ENCODE results near the gene MAP1B.
A peak's percentile ranks its signal among the peaks of the same experiment; 100 is the strongest.

MAP1B gene

DNA sequence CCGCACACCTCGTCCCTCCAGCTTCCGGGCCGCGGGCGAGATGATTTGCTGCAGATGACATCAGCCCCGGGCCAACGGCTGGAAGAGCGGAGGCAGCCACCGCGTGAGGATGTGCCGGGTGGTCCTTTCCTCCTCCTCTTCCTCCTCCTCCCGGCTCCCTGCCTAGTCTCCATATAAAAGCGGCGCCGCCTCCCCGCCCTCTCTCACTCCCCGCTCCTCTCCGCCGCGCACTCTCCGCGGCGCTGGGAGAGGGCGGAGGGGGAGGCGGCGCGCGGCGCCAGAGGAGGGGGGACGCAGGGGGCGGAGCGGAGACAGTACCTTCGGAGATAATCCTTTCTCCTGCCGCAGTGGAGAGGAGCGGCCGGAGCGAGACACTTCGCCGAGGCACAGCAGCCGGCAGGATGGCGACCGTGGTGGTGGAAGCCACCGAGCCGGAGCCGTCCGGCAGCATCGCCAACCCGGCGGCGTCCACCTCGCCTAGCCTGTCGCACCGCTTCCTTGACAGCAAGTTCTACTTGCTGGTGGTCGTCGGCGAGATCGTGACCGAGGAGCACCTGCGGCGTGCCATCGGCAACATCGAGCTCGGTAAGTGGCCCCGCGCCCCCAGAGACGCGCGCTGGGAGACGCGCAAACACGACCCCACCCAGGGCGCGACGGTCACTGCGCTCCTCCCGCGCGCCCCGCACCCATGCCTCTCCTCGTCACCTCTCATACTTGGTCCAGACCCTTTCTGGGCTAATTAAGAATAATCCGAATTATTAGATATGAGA lies at the start of gene MAP1B:
MAP1B (plus strand) TSS at position 345 of the 770 bp plus-strand sequence; CDS start at position 402, 57 bp downstream.
- DNase-seq (no peak), ATAC-seq (ENCODE audit: insufficient read depth, low read depth) (no peak)
- H3K9me3 ChIP-seq (ENCODE audit: insufficient read depth, low read length, severe bottlenecking), result no peaks in the 10 kb centered on the region
- no peak for TF ChIP-seq EZH2 (IDR thresholded peaks at IDR 0.05; ENCODE audit: borderline replicate concordance, low read depth, low read length, severe bottlenecking)
- TF ChIP-seq, protein P1, sequence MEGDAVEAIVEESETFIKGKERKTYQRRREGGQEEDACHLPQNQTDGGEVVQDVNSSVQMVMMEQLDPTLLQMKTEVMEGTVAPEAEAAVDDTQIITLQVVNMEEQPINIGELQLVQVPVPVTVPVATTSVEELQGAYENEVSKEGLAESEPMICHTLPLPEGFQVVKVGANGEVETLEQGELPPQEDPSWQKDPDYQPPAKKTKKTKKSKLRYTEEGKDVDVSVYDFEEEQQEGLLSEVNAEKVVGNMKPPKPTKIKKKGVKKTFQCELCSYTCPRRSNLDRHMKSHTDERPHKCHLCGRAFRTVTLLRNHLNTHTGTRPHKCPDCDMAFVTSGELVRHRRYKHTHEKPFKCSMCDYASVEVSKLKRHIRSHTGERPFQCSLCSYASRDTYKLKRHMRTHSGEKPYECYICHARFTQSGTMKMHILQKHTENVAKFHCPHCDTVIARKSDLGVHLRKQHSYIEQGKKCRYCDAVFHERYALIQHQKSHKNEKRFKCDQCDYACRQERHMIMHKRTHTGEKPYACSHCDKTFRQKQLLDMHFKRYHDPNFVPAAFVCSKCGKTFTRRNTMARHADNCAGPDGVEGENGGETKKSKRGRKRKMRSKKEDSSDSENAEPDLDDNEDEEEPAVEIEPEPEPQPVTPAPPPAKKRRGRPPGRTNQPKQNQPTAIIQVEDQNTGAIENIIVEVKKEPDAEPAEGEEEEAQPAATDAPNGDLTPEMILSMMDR (IDR thresholded peaks at IDR 0.05; ENCODE audit: borderline replicate concordance, extremely low read depth, low read length, poor library complexity, severe bottlenecking), result no peak
- no peaks in the 10 kb centered on the region for H3K79me2 ChIP-seq (ENCODE audit: insufficient read depth, low read length)
- H2AFZ ChIP-seq (ENCODE audit: low read depth, low read length), result no peak within 1 kb of the TSS
- no peaks in the 10 kb centered on the region for H3K27me3 ChIP-seq (ENCODE audit: insufficient read depth, low read length, poor library complexity)
- no peak within 1 kb of the TSS for H3K27ac ChIP-seq (ENCODE audit: low read length)
- H3K4me3 ChIP-seq (ENCODE audit: low read depth in 1 of 2, low read length in 2 of 2), result no peak within 1 kb of the TSS
- H3K9ac ChIP-seq (ENCODE audit: low read depth, low read length), result no peak within 1 kb of the TSS
- no peaks in the 10 kb centered on the region for H3K4me1 ChIP-seq (ENCODE audit: insufficient read depth, low read length)
- H3K4me2 ChIP-seq (ENCODE audit: insufficient read depth, low read length), result no peak within 1 kb of the TSS
- no peaks in the 10 kb centered on the region for H4K20me1 ChIP-seq (ENCODE audit: insufficient read depth, low read length)
- no peaks in the 10 kb centered on the region for H3K36me3 ChIP-seq (ENCODE audit: insufficient read depth, low read length)

DNA sequence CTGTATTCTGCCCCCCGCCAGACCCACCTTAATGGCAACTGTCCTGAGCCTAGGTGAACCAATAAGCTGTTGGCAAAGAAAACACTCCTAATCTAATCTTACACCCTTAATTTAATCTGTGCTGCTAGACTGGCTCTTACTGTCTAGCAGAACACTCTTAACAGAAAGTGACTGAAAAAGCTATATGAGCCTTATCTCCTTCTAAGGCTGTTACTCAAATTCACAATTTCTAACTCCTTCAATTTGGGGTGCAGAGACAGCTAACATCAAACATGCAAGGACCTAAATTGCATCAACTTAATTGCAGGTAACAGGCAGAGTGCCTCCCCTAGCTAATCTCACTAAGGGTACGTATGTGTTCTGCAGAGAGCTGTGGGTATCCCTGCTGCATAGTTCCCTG lies 49.5 kb upstream of the MAP1B start:
- Histone ChIP-seq H3K4me1 (ENCODE audit: insufficient read depth, low read length) (no peaks in the 10 kb centered on the region), H3K79me2 (ENCODE audit: insufficient read depth, low read length) (no peaks in the 10 kb centered on the region), H3K4me3 (ENCODE audit: low read depth in 1 of 2, low read length in 2 of 2) (no peak overlapping the region), H3K36me3 (ENCODE audit: insufficient read depth, low read length) (no peaks in the 10 kb centered on the region), H3K9ac (ENCODE audit: low read depth, low read length) (no peak overlapping the region), H3K4me2 (ENCODE audit: insufficient read depth, low read length) (no peak overlapping the region), H3K27me3 (ENCODE audit: insufficient read depth, low read length, poor library complexity) (no peaks in the 10 kb centered on the region), H3K9me3 (ENCODE audit: insufficient read depth, low read length, severe bottlenecking) (no peaks in the 10 kb centered on the region), H2AFZ (ENCODE audit: low read depth, low read length) (no peak overlapping the region), H3K27ac (ENCODE audit: low read length) (no peak overlapping the region), H4K20me1 (ENCODE audit: insufficient read depth, low read length) (no peaks in the 10 kb centered on the region)
- TF ChIP-seq EZH2 (IDR thresholded peaks at IDR 0.05; ENCODE audit: borderline replicate concordance, low read depth, low read length, severe bottlenecking), result no peak
- TF ChIP-seq, protein P1 (IDR thresholded peaks at IDR 0.05; ENCODE audit: borderline replicate concordance, extremely low read depth, low read length, poor library complexity, severe bottlenecking), result no peak
- no peak for ATAC-seq (ENCODE audit: insufficient read depth, low read depth)
- no peak for DNase-seq

DNA sequence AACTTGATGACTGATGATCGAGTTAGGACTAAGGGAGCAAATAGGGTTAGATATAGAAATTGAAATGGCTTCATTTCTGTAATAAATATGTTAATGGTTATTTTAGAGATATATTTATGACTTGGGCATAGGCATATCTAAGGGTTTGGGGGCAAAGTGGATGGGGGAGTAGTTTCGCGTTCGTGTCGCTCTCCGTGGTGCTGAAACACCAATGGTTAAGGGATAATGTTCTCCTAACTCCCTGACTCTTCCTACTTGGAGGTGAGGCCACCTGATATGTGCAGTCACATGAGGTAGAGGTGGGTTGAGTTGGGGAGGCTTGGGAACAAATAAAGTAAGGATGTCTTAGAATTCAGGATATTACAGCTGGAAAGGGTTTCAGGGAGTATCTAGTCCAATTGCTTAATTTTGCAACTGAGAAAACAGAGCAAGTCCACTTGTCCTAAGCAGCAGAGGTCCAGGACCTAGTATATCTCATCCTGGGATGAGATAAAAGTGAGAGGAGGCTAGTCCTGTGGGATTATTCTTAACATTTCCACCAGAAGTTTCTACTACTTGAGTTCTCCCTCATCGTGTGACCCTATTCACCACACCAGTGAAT lies 44.0 kb upstream of the MAP1B start:
- Histone ChIP-seq H3K36me3 (ENCODE audit: insufficient read depth, low read length) (no peaks in the 10 kb centered on the region), H3K27me3 (ENCODE audit: insufficient read depth, low read length, poor library complexity) (no peaks in the 10 kb centered on the region), H3K4me1 (ENCODE audit: insufficient read depth, low read length) (no peaks in the 10 kb centered on the region), H3K4me2 (ENCODE audit: insufficient read depth, low read length) (no peak overlapping the region), H3K27ac (ENCODE audit: low read length) (no peak overlapping the region), H3K9ac (ENCODE audit: low read depth, low read length) (no peak overlapping the region), H4K20me1 (ENCODE audit: insufficient read depth, low read length) (no peaks in the 10 kb centered on the region; the same call in 1 of the 2 replicates), H3K79me2 (ENCODE audit: insufficient read depth, low read length) (no peaks in the 10 kb centered on the region), H3K4me3 (ENCODE audit: low read depth in 1 of 2, low read length in 2 of 2) (no peak overlapping the region), H3K9me3 (ENCODE audit: insufficient read depth, low read length, severe bottlenecking) (no peaks in the 10 kb centered on the region), H2AFZ (ENCODE audit: low read depth, low read length) (no peak overlapping the region)
- TF ChIP-seq, protein P1 (IDR thresholded peaks at IDR 0.05; ENCODE audit: borderline replicate concordance, extremely low read depth, low read length, poor library complexity, severe bottlenecking), result no peak
- TF ChIP-seq EZH2 (IDR thresholded peaks at IDR 0.05; ENCODE audit: borderline replicate concordance, low read depth, low read length, severe bottlenecking), result no peak
- peak; percentile 63 for DNase-seq
- peak; percentile 64; the same call in 2 of the 3 replicates for ATAC-seq (ENCODE audit: insufficient read depth, low read depth)
